GM12878 (cell line): ENCODE data around the gene SUGCT. TPM values are rescaled to one million over a fixed set of nuclear protein-coding genes. Genes with fewer than 3 reads are reported as not detected.

ENCODE experiments used
- ATAC-seq: fragments of 200-7000 bp; cut with Tn5 transposase; 3 replicates; pipeline ENCODE4 v1.9.1; 2020; ENCODE audit warnings: mild to moderate bottlenecking, moderate library complexity
- BruUV-seq: library from RNA; stranded (reverse); fragments of 400-500 nt; replicated peaks from 2 replicates; lab custom pipeline; 2021; lab: Mats Ljungman, UMichigan
- CTCF ChIA-PET: fragments of 300-600 bp; sonication (Branson Sonifier 250); formaldehyde crosslinking; extraction: SDS; loops from one replicate; lab custom pipeline; 2021; ENCODE audit warnings: inconsistent platforms; lab: Yijun Ruan, JAX
- POLR2A ChIA-PET: fragments of 350-600 bp; formaldehyde crosslinking; extraction: SDS; loops from one replicate; lab custom pipeline; 2021; ENCODE audit warnings: inconsistent platforms; lab: Charles Lee
- RAD21 ChIA-PET: fragments of 300-600 bp; sonication (Branson Sonifier 250); formaldehyde crosslinking; loops from one replicate; lab custom pipeline; 2023; ENCODE audit warnings: antibody characterized with exemption; ENCODE audit not compliant: unreplicated experiment; lab: Charles Lee
- SMC1A ChIA-PET: fragments of 300-600 bp; sonication (Branson Sonifier 250); formaldehyde crosslinking; loops from one replicate; lab custom pipeline; 2023; ENCODE audit not compliant: unreplicated experiment, uncharacterized antibody; lab: Charles Lee
- DNase-seq: peaks from one replicate; pipeline ENCODE4 v3.0.0-alpha.2; 2011; ENCODE audit warnings: low read depth, low spot score
- FAIRE-seq: peaks from 3 replicates; lab custom pipeline; 2011; peaks lifted over from hg19 to GRCh38; lab: Jason Lieb, UNC
- H2AFZ ChIP-seq: 2 replicates; pipeline ENCODE4 v1.6.0; 2011; ENCODE audit warnings: low read depth, low read length, control low read depth; ENCODE audit not compliant: control insufficient read depth
- H3K27ac ChIP-seq: 2 replicates; pipeline ENCODE4 v1.5.1; 2011; ENCODE audit warnings: control low read depth; ENCODE audit not compliant: control insufficient read depth, insufficient read depth
- H3K27me3 ChIP-seq, 2 experiments: replicated peaks in 1 of 2; 2 replicates each; pipeline versions ENCODE4 v1.6.0 to v1.6.1; 2011; ENCODE audit warnings: low read length in 1 of 2; ENCODE audit not compliant: control insufficient read depth in 2 of 2, insufficient read depth in 2 of 2
- H3K36me3 ChIP-seq, 2 experiments: 2 replicates each; pipeline ENCODE4 v1.5.1; 2011; ENCODE audit warnings: low read length in 1 of 2; ENCODE audit not compliant: control insufficient read depth in 2 of 2, insufficient read depth in 2 of 2
- H3K4me1 ChIP-seq: 2 replicates; pipeline ENCODE4 v1.6.1; 2011; ENCODE audit warnings: mild to moderate bottlenecking, low read length, moderate library complexity, mixed read lengths; ENCODE audit not compliant: control insufficient read depth, insufficient read depth
- H3K4me2 ChIP-seq: 2 replicates; pipeline ENCODE4 v1.6.0; 2011; ENCODE audit warnings: control low read depth; ENCODE audit not compliant: control insufficient read depth, insufficient read depth
- H3K4me3 ChIP-seq: fragments of 200-600 bp; sonication (generic); 2 replicates; pipeline ENCODE4 v1.5.1; 2016
- H3K79me2 ChIP-seq: 2 replicates; pipeline ENCODE4 v1.6.0; 2011; ENCODE audit warnings: low read length; ENCODE audit not compliant: control insufficient read depth, insufficient read depth
- H3K9ac ChIP-seq: 2 replicates; pipeline ENCODE4 v1.8.0; 2011; ENCODE audit warnings: low read length, control low read depth, mixed read lengths; ENCODE audit not compliant: control insufficient read depth, insufficient read depth
- H3K9me3 ChIP-seq: replicated peaks from 3 replicates; pipeline ENCODE4 v1.5.1; 2011; ENCODE audit warnings: mild to moderate bottlenecking, low read length; ENCODE audit not compliant: control insufficient read depth, insufficient read depth
- H4K20me1 ChIP-seq: 2 replicates; pipeline ENCODE4 v1.6.0; 2011; ENCODE audit not compliant: control insufficient read depth, insufficient read depth
- BMI1 ChIP-seq: fragments of 450-650 bp; IDR thresholded peaks from 2 replicates; pipeline ENCODE4 v1.6.1; 2016; ENCODE audit warnings: mild to moderate bottlenecking, moderate library complexity, borderline replicate concordance
- CTCF ChIP-seq, 3 experiments: IDR thresholded peaks in 2 of 3; conservative IDR thresholded peaks in 1 of 3; 2 replicates each; pipeline ENCODE4 v1.5.1; 2011; ENCODE audit warnings: low read depth in 3 of 3, low read length in 3 of 3, mild to moderate bottlenecking in 3 of 3, control low read depth in 2 of 3, moderate library complexity in 2 of 3, inconsistent platforms in 1 of 3, mixed read lengths in 1 of 3; ENCODE audit not compliant: control insufficient read depth in 2 of 3, insufficient read depth in 1 of 3; ENCODE audit errors: extremely low read depth in 1 of 3
- FOXK2 ChIP-seq: fragments of 450-650 bp; IDR thresholded peaks from 2 replicates; pipeline ENCODE4 v1.6.1; 2017; ENCODE audit warnings: mild to moderate bottlenecking, moderate library complexity
- GABPA ChIP-seq: IDR thresholded peaks from 2 replicates; pipeline ENCODE4 v1.6.1; 2014; ENCODE audit warnings: antibody characterized with exemption, low read depth, mild to moderate bottlenecking, inconsistent platforms
- NFYB ChIP-seq: IDR thresholded peaks from 2 replicates; pipeline ENCODE4 v1.6.1; 2011; ENCODE audit warnings: low read depth, mild to moderate bottlenecking, low read length, improper control_type of control experiment, moderate library complexity; ENCODE audit not compliant: insufficient read depth
- POLR2AphosphoS2 ChIP-seq: IDR thresholded peaks from 2 replicates; pipeline ENCODE4 v1.6.1; 2011; ENCODE audit warnings: low read depth, mild to moderate bottlenecking, low read length, improper control_type of control experiment, moderate library complexity
- POLR2AphosphoS5 ChIP-seq: IDR thresholded peaks from 2 replicates; pipeline ENCODE4 v1.6.1; 2011; ENCODE audit warnings: mild to moderate bottlenecking, low read length, inconsistent platforms
- RAD21 ChIP-seq: IDR thresholded peaks from 2 replicates; pipeline ENCODE4 v1.6.1; 2011; ENCODE audit warnings: mild to moderate bottlenecking, low read depth, low read length, moderate library complexity; ENCODE audit not compliant: insufficient read depth
- SMAD1 ChIP-seq: fragments of 450-650 bp; IDR thresholded peaks from 2 replicates; pipeline ENCODE4 v1.6.1; 2018; ENCODE audit warnings: mild to moderate bottlenecking, low read depth; ENCODE audit not compliant: partially characterized antibody
- SMC3 ChIP-seq: IDR thresholded peaks from 2 replicates; pipeline ENCODE4 v1.6.1; 2011; ENCODE audit warnings: low read length, improper control_type of control experiment, borderline replicate concordance
- WGBS: methylation state at CpG from one replicate; pipeline ENCODE4 v1.1.6; 2016; ENCODE audit warnings: low lambda C conversion rate; ENCODE audit not compliant: insufficient replicate concordance, insufficient coverage; ENCODE audit errors: missing lambda C conversion rate; 5-methylcytosine and 5-hydroxymethylcytosine counted together
- in situ Hi-C: fragments of 300-500 bp; cut with MboI; formaldehyde crosslinking; loops from 9 replicates; pipeline ENCODE4 v1.14.3; 2018; ENCODE audit warnings: mixed read lengths
- intact Hi-C: fragments of 100-400 bp; cut with micrococcal nuclease; formaldehyde crosslinking; loops from one replicate; pipeline ENCODE4 v1.14.2; 2022; ENCODE audit not compliant: unreplicated experiment
- polyA plus RNA-seq, 11 experiments: library from polyadenylated mRNA; depleted of rRNA in 4 of 11; unstranded in 6 of 11; stranded (reverse) in 5 of 11; fragments of >200 nt; fragmentation: Nextera tagmentation in 4 of 11; fragmentation: Illumina TruSeq in 1 of 11; extraction: Ambion mirVana in 4 of 11; extraction: Trizol in 1 of 11; gene quantifications; 1 replicate in 1 of 11; 2 replicates in 10 of 11; pipeline versions ENCODE4 v1.2.1 to v1.2.3, GENCODE V29; 2011 to 2016; ENCODE audit warnings: inconsistent platforms in 2 of 11, missing spikeins in 2 of 11, low read depth in 1 of 11
- total RNA-seq, 4 experiments: library from RNA; depleted of rRNA in 3 of 4; stranded (reverse); fragments of >200 nt in 3 of 4; fragmentation: Illumina TruSeq in 1 of 4; extraction: Trizol in 1 of 4; gene quantifications; 2 replicates each; pipeline versions ENCODE4 v1.2.1 to v1.2.3, GENCODE V29; 2013 to 2021

The SUGCT gene
- total and polyA plus RNA-seq, 10 of the 15 experiments (the other 5 are each of a cell fraction or from before 2014, with no cell fraction given): 0.08 to 1.2 (median 0.67) TPM; not detected in 1

GRCh38 chr7:40763319-40764287 is 628.8 kb downstream of the SUGCT start:
- WGBS: 27% methylated on average over 9 of the region's 9 CpGs
- ChIA-PET CTCF (no interaction called here), POLR2A (no interaction called here), RAD21 (no interaction called here), SMC1A (interaction anchor here (0.7 to 1.1 kb wide), 2 partner anchors 864 to 907 kb away, joined by 3 read pairs; no protein-coding TSS in a partner anchor)
- FAIRE-seq (no peak), DNase-seq (no peak), ATAC-seq (no peak)
- no peak for TF ChIP-seq SMC3
- peak in 1 of 3 experiments; percentile 15; a peak in 1 of 6 replicates for TF ChIP-seq CTCF (IDR thresholded peaks at IDR 0.05 in 2 of 3, conservative IDR thresholded peaks at IDR 0.05 in 1 of 3; ENCODE audit: control insufficient read depth in 2 of 3, extremely low read depth in 1 of 3, insufficient read depth in 1 of 3, low read depth in 3 of 3, low read length in 3 of 3)
- no peak for TF ChIP-seq GABPA
- TF ChIP-seq BMI1: no peak
- no peak for TF ChIP-seq POLR2AphosphoS2
- TF ChIP-seq NFYB: no peak
- TF ChIP-seq SMAD1: no peak
- peak; percentile 19; the same call in 1 of the 2 replicates for TF ChIP-seq RAD21
- TF ChIP-seq POLR2AphosphoS5: no peak
- TF ChIP-seq FOXK2: no peak
- BruUV-seq: no TSS peak
- H3K9me3 ChIP-seq: no peaks in the 10 kb centered on the region
- intact Hi-C loops (no loop called here), in situ Hi-C loops (no loop called here)
- H3K4me2 ChIP-seq: no peak overlapping the region
- no peaks in the 10 kb centered on the region for H4K20me1 ChIP-seq
- no peaks in the 10 kb centered on the region for H3K4me1 ChIP-seq
- no peak overlapping the region for H2AFZ ChIP-seq
- no peak overlapping the region for H3K4me3 ChIP-seq
- no peak overlapping the region for H3K27ac ChIP-seq
- H3K27me3 ChIP-seq: no peaks in the 10 kb centered on the region
- no peak overlapping the region for H3K9ac ChIP-seq
- no peaks in the 10 kb centered on the region for H3K79me2 ChIP-seq
- no peaks in the 10 kb centered on the region for H3K36me3 ChIP-seq
